Measurements from ENCODE around the gene MGST1. TPM values are rescaled to one million over a fixed set of nuclear protein-coding genes. Genes with fewer than 3 reads are reported as not detected.

MGST1 gene, protein sequence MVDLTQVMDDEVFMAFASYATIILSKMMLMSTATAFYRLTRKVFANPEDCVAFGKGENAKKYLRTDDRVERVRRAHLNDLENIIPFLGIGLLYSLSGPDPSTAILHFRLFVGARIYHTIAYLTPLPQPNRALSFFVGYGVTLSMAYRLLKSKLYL
- total RNA-seq = 100 to 1,000 TPM; 485 to 679 TPM
- 10 to 100 TPM; 65.3 to 80.3 (median 74.8) TPM for polyA plus RNA-seq (ENCODE audit: insufficient read length in 6 of 6)
- long read RNA-seq, donor 1, transcript MGST1-205 (4 exons, 914 nt) = major isoform, 45 of 72 reads
- long read RNA-seq, donor 1, transcript MGST1-219 (1 exons, 1,842 nt) = minor isoform, 9 of 72 reads
- long read RNA-seq, donor 1, partial matches to known transcripts = 17 of 72 reads
- long read RNA-seq, donor 1, other reads (novel, unspliced or antisense) = 0 of 72 reads
- long read RNA-seq, donor 2, transcript MGST1-219 (1 exons, 1,842 nt) = minor isoform, 17 of 73 reads
- long read RNA-seq, donor 2, transcript MGST1-205 (4 exons, 914 nt) = major isoform, 45 of 73 reads
- long read RNA-seq, donor 2, partial matches to known transcripts = 7 of 73 reads
- long read RNA-seq, donor 2, other reads (novel, unspliced or antisense) = 0 of 73 reads
- long read RNA-seq, donor 3, transcript MGST1-205 (4 exons, 914 nt) = major isoform, 39 of 55 reads
- long read RNA-seq, donor 3, partial matches to known transcripts = 8 of 55 reads
- long read RNA-seq, donor 3, other reads (novel, unspliced or antisense) = 0 of 55 reads
- long read RNA-seq, donor 4, transcript MGST1-219 (1 exons, 1,842 nt) = minor isoform, 8 of 425 reads
- long read RNA-seq, donor 4, transcript MGST1-205 (4 exons, 914 nt) = major isoform, 365 of 425 reads
- long read RNA-seq, donor 4, partial matches to known transcripts = 27 of 425 reads
- long read RNA-seq, donor 4, other reads (novel, unspliced or antisense) = 22 of 425 reads
- long read RNA-seq, donor 5, transcript MGST1-219 (1 exons, 1,842 nt) = minor isoform, 11 of 94 reads
- long read RNA-seq, donor 5, transcript MGST1-205 (4 exons, 914 nt) = major isoform, 66 of 94 reads
- long read RNA-seq, donor 5, partial matches to known transcripts = 13 of 94 reads
- long read RNA-seq, donor 5, other reads (novel, unspliced or antisense) = 0 of 94 reads
- long read RNA-seq, donor 6, transcript MGST1-219 (1 exons, 1,842 nt) = minor isoform, 12 of 45 reads
- long read RNA-seq, donor 6, transcript MGST1-205 (4 exons, 914 nt) = major isoform, 29 of 45 reads
- long read RNA-seq, donor 6, partial matches to known transcripts = 0 of 45 reads
- long read RNA-seq, donor 6, other reads (novel, unspliced or antisense) = 0 of 45 reads
- long read RNA-seq, donor 7, transcript MGST1-205 (4 exons, 914 nt) = major isoform, 12 of 17 reads
- long read RNA-seq, donor 7, partial matches to known transcripts = 0 of 17 reads
- long read RNA-seq, donor 7, other reads (novel, unspliced or antisense) = 0 of 17 reads
- long read RNA-seq, donor 8, transcript MGST1-205 (4 exons, 914 nt) = major isoform, 15 of 22 reads
- long read RNA-seq, donor 8, partial matches to known transcripts = 0 of 22 reads
- long read RNA-seq, donor 8, other reads (novel, unspliced or antisense) = 0 of 22 reads
- long read RNA-seq, donor 9, partial matches to known transcripts = 0 of 2 reads
- long read RNA-seq, donor 9, other reads (novel, unspliced or antisense) = 0 of 2 reads
- long read RNA-seq, donor 10, transcript MGST1-205 (4 exons, 914 nt) = major isoform, 419 of 460 reads
- long read RNA-seq, donor 10, partial matches to known transcripts = 20 of 460 reads
- long read RNA-seq, donor 10, other reads (novel, unspliced or antisense) = 15 of 460 reads
- long read RNA-seq, donor 11, transcript MGST1-219 (1 exons, 1,842 nt) = minor isoform, 21 of 137 reads
- long read RNA-seq, donor 11, transcript MGST1-205 (4 exons, 914 nt) = major isoform, 89 of 137 reads
- long read RNA-seq, donor 11, transcript MGST1-204 (4 exons, 979 nt) = minor isoform, 5 of 137 reads
- long read RNA-seq, donor 11, partial matches to known transcripts = 12 of 137 reads
- long read RNA-seq, donor 11, other reads (novel, unspliced or antisense) = 5 of 137 reads
- long read RNA-seq, donor 12, transcript MGST1-205 (4 exons, 914 nt) = major isoform, 26 of 37 reads
- long read RNA-seq, donor 12, partial matches to known transcripts = 7 of 37 reads
- long read RNA-seq, donor 12, other reads (novel, unspliced or antisense) = 0 of 37 reads

DNA sequence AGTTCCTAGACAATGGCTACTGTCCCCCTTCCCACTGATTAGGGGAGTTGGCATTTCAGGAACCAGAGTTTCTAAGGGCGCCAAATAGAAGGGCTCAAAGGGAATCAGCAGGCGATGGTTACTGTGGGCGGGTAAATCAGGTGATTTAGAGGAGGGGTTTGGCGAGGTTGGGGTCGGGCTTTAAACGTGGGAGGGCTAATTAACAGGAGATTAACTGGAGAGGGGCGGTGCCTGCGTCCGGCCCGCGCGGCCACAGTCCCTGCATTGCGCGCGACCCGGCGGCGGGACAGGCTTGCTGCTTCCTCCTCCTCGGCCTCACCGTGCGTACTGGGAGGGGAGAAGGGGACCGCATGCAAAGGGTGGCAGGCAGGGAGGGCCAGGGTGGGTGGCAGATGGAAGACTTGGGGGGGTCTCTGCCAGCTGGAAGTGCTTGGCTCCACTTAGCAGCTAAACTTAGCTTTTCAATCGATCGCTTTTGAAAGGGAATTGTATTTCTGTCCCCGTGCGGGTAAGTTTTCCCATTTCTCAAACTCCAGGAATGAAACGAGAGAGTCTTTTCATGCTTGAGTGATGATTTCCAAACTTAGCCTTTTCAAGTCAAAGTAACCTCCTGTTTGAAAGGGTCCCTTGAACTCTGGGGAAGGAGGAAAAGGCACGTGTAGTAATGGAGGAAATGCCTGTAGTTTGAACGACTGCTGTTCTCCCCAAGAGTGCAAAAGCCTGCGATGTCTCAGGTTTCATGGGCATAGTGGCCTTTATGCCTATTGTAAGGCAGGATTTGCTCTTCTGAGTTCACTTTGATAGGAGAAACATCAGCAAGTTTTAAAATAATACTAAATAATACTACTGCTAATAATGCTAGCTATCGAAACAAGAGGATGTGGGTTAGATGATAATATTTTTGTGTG lies at the start of gene MGST1:
Gene MGST1 (plus strand): TSS at position 255 of the 908 bp plus-strand sequence. CDS start 6,608 bp downstream, outside the sequence.
- intact Hi-C loops (cut with DNase I) = no loop called here

DNA sequence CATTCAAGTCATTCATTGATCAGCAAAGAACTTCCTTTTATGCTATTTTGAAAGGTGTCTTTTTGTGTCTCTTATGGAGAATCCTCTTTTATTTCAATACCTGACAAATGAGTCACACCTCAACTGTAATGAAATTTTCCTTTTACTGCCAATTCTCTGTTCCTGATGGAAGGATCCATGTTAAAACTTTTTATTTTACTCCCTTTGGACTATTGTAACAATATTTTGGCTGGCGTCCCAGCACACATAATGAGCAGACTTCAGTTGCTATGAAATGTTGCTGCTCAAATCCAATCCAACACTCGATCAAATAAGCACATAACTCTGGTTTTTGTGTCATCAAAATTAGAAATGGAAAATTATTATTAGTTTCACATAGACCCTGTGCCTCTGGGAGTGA lies 48.0 kb upstream of the MGST1 start:
- Histone ChIP-seq H3K27ac (no peak overlapping the region), H3K36me3 (no peaks in the 10 kb centered on the region), H3K27me3 (no peaks in the 10 kb centered on the region), H3K4me1 (no peaks in the 10 kb centered on the region), H3K4me3 (no peak overlapping the region), H3K9me3 (no peaks in the 10 kb centered on the region)
- TF ChIP-seq, protein P1, sequence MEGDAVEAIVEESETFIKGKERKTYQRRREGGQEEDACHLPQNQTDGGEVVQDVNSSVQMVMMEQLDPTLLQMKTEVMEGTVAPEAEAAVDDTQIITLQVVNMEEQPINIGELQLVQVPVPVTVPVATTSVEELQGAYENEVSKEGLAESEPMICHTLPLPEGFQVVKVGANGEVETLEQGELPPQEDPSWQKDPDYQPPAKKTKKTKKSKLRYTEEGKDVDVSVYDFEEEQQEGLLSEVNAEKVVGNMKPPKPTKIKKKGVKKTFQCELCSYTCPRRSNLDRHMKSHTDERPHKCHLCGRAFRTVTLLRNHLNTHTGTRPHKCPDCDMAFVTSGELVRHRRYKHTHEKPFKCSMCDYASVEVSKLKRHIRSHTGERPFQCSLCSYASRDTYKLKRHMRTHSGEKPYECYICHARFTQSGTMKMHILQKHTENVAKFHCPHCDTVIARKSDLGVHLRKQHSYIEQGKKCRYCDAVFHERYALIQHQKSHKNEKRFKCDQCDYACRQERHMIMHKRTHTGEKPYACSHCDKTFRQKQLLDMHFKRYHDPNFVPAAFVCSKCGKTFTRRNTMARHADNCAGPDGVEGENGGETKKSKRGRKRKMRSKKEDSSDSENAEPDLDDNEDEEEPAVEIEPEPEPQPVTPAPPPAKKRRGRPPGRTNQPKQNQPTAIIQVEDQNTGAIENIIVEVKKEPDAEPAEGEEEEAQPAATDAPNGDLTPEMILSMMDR (IDR thresholded peaks at IDR 0.05) = no peak
- intact Hi-C loops (cut with DNase I) = no loop called here
- DNase-seq (peak in 1 of 4 donors; percentile 3), ATAC-seq (no peak)

More for the DNA sequence above, at the start of gene MGST1:
- TF ChIP-seq, protein P1 (IDR thresholded peaks at IDR 0.05) = no peak
- Histone ChIP-seq H3K27me3 (no peaks in the 10 kb centered on the region), H3K36me3 (no peaks in the 10 kb centered on the region), H3K4me1 (peaks cover 3 to 47% of the 10 kb centered on the region in 2 donors), H3K27ac (peak within 1 kb of the TSS; percentile 80 to 85), H3K9me3 (no peaks in the 10 kb centered on the region), H3K4me3 (peak within 1 kb of the TSS; percentile 40 to 56)
- ATAC-seq (peak; percentile 90), DNase-seq (peak; percentile 32 to 95 (median 75))

DNA sequence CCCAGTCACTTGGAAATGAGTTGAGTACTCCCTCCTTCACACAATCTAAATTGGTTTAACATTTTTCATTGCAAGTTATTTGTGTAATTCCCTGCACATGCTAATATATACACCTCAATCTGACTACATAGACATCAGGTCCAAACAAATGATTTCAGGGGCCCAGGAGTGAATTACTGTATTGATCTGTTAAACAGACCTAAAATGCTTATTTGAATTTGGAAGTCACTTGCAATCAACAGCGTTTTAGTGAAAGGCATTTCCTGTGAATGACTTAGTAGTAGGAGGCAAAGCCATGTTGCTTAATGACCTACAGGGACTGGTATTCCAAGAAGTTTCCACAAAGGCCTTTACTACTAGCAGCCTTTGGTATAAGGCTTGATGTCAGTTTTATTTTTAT lies 47.3 kb upstream of the MGST1 start:
- no peak overlapping the region for H3K27ac ChIP-seq
- TF ChIP-seq, protein P1 (IDR thresholded peaks at IDR 0.05) = no peak
- DNase-seq (no peak), ATAC-seq (no peak)
- H3K4me1 ChIP-seq = no peaks in the 10 kb centered on the region
- no peaks in the 10 kb centered on the region for H3K36me3 ChIP-seq
- intact Hi-C loops (cut with DNase I) = no loop called here
- H3K9me3 ChIP-seq = no peaks in the 10 kb centered on the region
- no peak overlapping the region for H3K4me3 ChIP-seq
- H3K27me3 ChIP-seq = no peaks in the 10 kb centered on the region

All from left lung (tissue), 14 donors.